Endothelial cell of umbilical vein (primary cell): ENCODE results near the gene ZNF253. TPM values are rescaled to one million over a fixed set of nuclear protein-coding genes. Genes with fewer than 3 reads are reported as not detected.
A peak's percentile ranks its signal among the peaks of the same experiment; 100 is the strongest.

Experiments used
- Bru-seq: library from RNA; stranded (reverse); fragments of 400-500 nt; gene quantifications from one replicate; lab custom pipeline; 2021; lab: Mats Ljungman, UMichigan
- BruChase-seq, 2 experiments: library from RNA; stranded (reverse); fragments of 400-500 nt; gene quantifications; one replicate each; lab custom pipeline; 2021; lab: Mats Ljungman, UMichigan
- BruUV-seq: library from RNA; stranded (reverse); fragments of 400-500 nt; replicated peaks from 2 replicates; lab custom pipeline; 2021; lab: Mats Ljungman, UMichigan
- CTCF ChIA-PET: fragments of 300-600, 350-600 bp; sonication (Branson Sonifier 250); formaldehyde crosslinking; loops from one replicate; lab custom pipeline; 2021; ENCODE audit warnings: antibody characterized with exemption, inconsistent platforms; lab: Charles Lee
- POLR2A ChIA-PET: fragments of 300-600, 350-600 bp; sonication (Branson Sonifier 250); formaldehyde crosslinking; loops from one replicate; lab custom pipeline; 2021; ENCODE audit warnings: antibody characterized with exemption, inconsistent platforms; lab: Charles Lee
- DNase-seq: peaks from one replicate; pipeline ENCODE4 v3.0.0-alpha.2; 2011; ENCODE audit warnings: low read depth, low spot score
- FAIRE-seq: peaks from 2 replicates; lab custom pipeline; 2011; peaks lifted over from hg19 to GRCh38; lab: Jason Lieb, UNC
- H2AFZ ChIP-seq: 2 replicates; pipeline ENCODE4 v1.6.0; 2012; ENCODE audit warnings: low read depth, low read length, control low read depth, inconsistent platforms
- H3K27ac ChIP-seq: 2 replicates; pipeline ENCODE4 v1.5.1; 2011; ENCODE audit warnings: low read depth, mild to moderate bottlenecking, control low read depth, low read length, moderate library complexity; ENCODE audit not compliant: insufficient read depth
- H3K27me3 ChIP-seq, 2 experiments: 2 replicates each; pipeline versions ENCODE4 v1.6.0 to v1.6.1; 2011; ENCODE audit warnings: low read length in 2 of 2, mixed read lengths in 1 of 2; ENCODE audit not compliant: control insufficient read depth in 2 of 2, insufficient read depth in 2 of 2
- H3K36me3 ChIP-seq, 2 experiments: 2 replicates in 1 of 2; 3 replicates in 1 of 2; pipeline ENCODE4 v1.5.1; 2011; ENCODE audit warnings: low read length in 2 of 2, mild to moderate bottlenecking in 1 of 2, moderate library complexity in 1 of 2; ENCODE audit not compliant: control insufficient read depth in 2 of 2, insufficient read depth in 2 of 2; ENCODE audit errors: extremely low read depth in 1 of 2
- H3K4me1 ChIP-seq: 3 replicates; pipeline ENCODE4 v1.5.1; 2011; ENCODE audit warnings: mild to moderate bottlenecking, low read length; ENCODE audit not compliant: control insufficient read depth, insufficient read depth; ENCODE audit errors: extremely low read depth
- H3K4me2 ChIP-seq: 2 replicates; pipeline ENCODE4 v1.6.1; 2011; ENCODE audit warnings: low read length, control low read depth, mixed read lengths; ENCODE audit not compliant: insufficient read depth
- H3K4me3 ChIP-seq, 3 experiments: fragments of 200-600 bp in 1 of 3; sonication (generic), shearing (Covaris generic) in 1 of 3; replicated peaks in 1 of 3; 2 replicates each; pipeline ENCODE4 v1.5.1; 2011 to 2016; ENCODE audit warnings: control low read depth in 3 of 3, low read length in 3 of 3, mild to moderate bottlenecking in 2 of 3, inconsistent platforms in 1 of 3, low read depth in 1 of 3, moderate library complexity in 1 of 3; ENCODE audit not compliant: insufficient read depth in 1 of 3
- H3K79me2 ChIP-seq: 2 replicates; pipeline ENCODE4 v1.6.0; 2012; ENCODE audit warnings: low read length, inconsistent platforms; ENCODE audit not compliant: control insufficient read depth, insufficient read depth
- H3K9ac ChIP-seq: replicated peaks from 2 replicates; pipeline ENCODE3; 2011; ENCODE audit warnings: low read length, control low read depth; ENCODE audit not compliant: insufficient read depth; ENCODE audit errors: extremely low read depth
- H3K9me1 ChIP-seq: replicated peaks from 3 replicates; pipeline ENCODE4 v1.6.0; 2011; ENCODE audit warnings: mild to moderate bottlenecking, low read length; ENCODE audit not compliant: control insufficient read depth, insufficient read depth; ENCODE audit errors: extremely low read depth
- H3K9me3 ChIP-seq: replicated peaks from 2 replicates; pipeline ENCODE4 v1.5.1; 2012; ENCODE audit warnings: low read length, inconsistent platforms; ENCODE audit not compliant: control insufficient read depth, insufficient read depth
- H4K20me1 ChIP-seq: replicated peaks from 2 replicates; pipeline ENCODE3; 2011; ENCODE audit warnings: mild to moderate bottlenecking, low read length; ENCODE audit not compliant: control insufficient read depth, insufficient read depth; ENCODE audit errors: extremely low read depth
- EZH2 ChIP-seq: IDR thresholded peaks from 2 replicates; pipeline ENCODE4 v1.6.1; 2012; ENCODE audit warnings: borderline replicate concordance, low read depth, mild to moderate bottlenecking, moderate library complexity, low read length, inconsistent platforms; ENCODE audit not compliant: severe bottlenecking
- FOS ChIP-seq: IDR thresholded peaks from 2 replicates; pipeline ENCODE4 v1.6.1; 2011; ENCODE audit warnings: mild to moderate bottlenecking, low read length, moderate library complexity, borderline replicate concordance; ENCODE audit not compliant: insufficient read depth
- GATA2 ChIP-seq: IDR thresholded peaks from 2 replicates; pipeline ENCODE4 v1.7.0; 2011; ENCODE audit warnings: low read depth, mild to moderate bottlenecking, moderate library complexity, mixed read lengths, low read length; ENCODE audit not compliant: insufficient read length, insufficient read depth
- JUN ChIP-seq: IDR thresholded peaks from 2 replicates; pipeline ENCODE4 v1.6.1; 2011; ENCODE audit warnings: borderline replicate concordance, low read depth; ENCODE audit not compliant: insufficient read length, insufficient read depth
- MAX ChIP-seq: IDR thresholded peaks from 2 replicates; pipeline ENCODE4 v1.6.1; 2011; ENCODE audit not compliant: insufficient read depth, insufficient read length
- MYC ChIP-seq: IDR thresholded peaks from one replicate; pipeline ENCODE4 v1.6.1; 2011; ENCODE audit warnings: mild to moderate bottlenecking, low read depth, low read length
- POLR2A ChIP-seq: IDR thresholded peaks from 2 replicates; pipeline ENCODE4 v1.6.1; 2012; ENCODE audit warnings: low read depth, mild to moderate bottlenecking, control low read depth, low read length
- POLR2AphosphoS5 ChIP-seq: IDR thresholded peaks from 2 replicates; pipeline ENCODE4 v1.6.1; 2012; ENCODE audit warnings: low read depth, mild to moderate bottlenecking, control low read depth, low read length, moderate library complexity; ENCODE audit not compliant: insufficient read depth
- dilution Hi-C: fragments of 300-500 bp; cut with MboI; formaldehyde crosslinking; loops from one replicate; pipeline ENCODE4 v1.15.0; 2019; ENCODE audit warnings: low sequenced_read_pairs; ENCODE audit not compliant: extremely low pct_ligation_motif_present
- intact Hi-C: fragments of 100-400 bp; cut with micrococcal nuclease; formaldehyde crosslinking; loops from one replicate; pipeline ENCODE4 v1.10.0; 2022
- long read RNA-seq: library from polyadenylated mRNA; stranded (forward); transcript quantifications from one replicate; pipeline ENCODE4 v2.0.0, GENCODE V29; 2021
- polyA minus RNA-seq, 3 experiments: library from RNA; depleted of rRNA, polyadenylated mRNA; stranded (reverse); fragments of >200 nt; gene quantifications; 1 replicate in 1 of 3; 2 replicates in 2 of 3; pipeline ENCODE4 v1.2.3, GENCODE V29; 2011
- polyA plus RNA-seq, 4 experiments: library from polyadenylated mRNA; depleted of rRNA in 3 of 4; stranded (reverse) in 3 of 4; unstranded in 1 of 4; fragments of >200 nt; gene quantifications; 2 replicates each; pipeline versions ENCODE4 v1.2.1 to v1.2.3, GENCODE V29; 2011 to 2012; ENCODE audit warnings: missing spikeins in 1 of 4
- total RNA-seq: library from RNA; stranded (reverse); gene quantifications from 2 replicates; pipeline ENCODE4 v1.2.3, GENCODE V29; 2021
- TF ChIP-seq, protein P1 (sequence below), 2 donors: IDR thresholded peaks; 1 replicate in 1 of 2; 2 replicates in 1 of 2; pipeline ENCODE4 v1.5.1; 2011; ENCODE audit warnings: low read length in 2 of 2, mild to moderate bottlenecking in 2 of 2, moderate library complexity in 2 of 2, control low read depth in 1 of 2, inconsistent platforms in 1 of 2, low read depth in 1 of 2; ENCODE audit not compliant: insufficient read depth in 1 of 2; ENCODE audit errors: extremely low read depth in 1 of 2

The ZNF253 gene
- total RNA-seq, result 3.9 and 8.4 TPM in 2 replicates
- 0.64 and 0.86 TPM in 2 replicates for polyA plus RNA-seq
- 1.3 TPM in 2 replicates for polyA plus RNA-seq (2011; cell fraction: cytosol; rRNA removed)
- polyA plus RNA-seq (2011; cell fraction: nucleus; rRNA removed), result 2.7 and 3.0 TPM in 2 replicates
- 0.64 and 0.74 TPM in 2 replicates for polyA plus RNA-seq (2012)
- polyA minus RNA-seq, result 1.3 and 1.9 TPM in 2 replicates
- not detected for polyA minus RNA-seq (2011; cell fraction: cytosol; rRNA and poly(A)+ RNA removed)
- polyA minus RNA-seq (2011; cell fraction: nucleus; rRNA and poly(A)+ RNA removed), result 2.7 and 4.3 TPM in 2 replicates
- Bru-seq, nascent RNA, result percentile 78 among the genes with signal in this experiment
- percentile 57 among the genes with signal in this experiment for BruChase-seq, experiment 1, labeled RNA remaining after a 6-hour chase
- percentile 60 among the genes with signal in this experiment for BruChase-seq, experiment 2, labeled RNA remaining after a 2-hour chase
- long read RNA-seq, transcript ZNF253-203 (4 exons, 3,519 nt), result major isoform, 7 of 9 reads
- long read RNA-seq, partial matches to known transcripts, result 0 of 9 reads
- long read RNA-seq, other reads (novel, unspliced or antisense), result 0 of 9 reads

DNA sequence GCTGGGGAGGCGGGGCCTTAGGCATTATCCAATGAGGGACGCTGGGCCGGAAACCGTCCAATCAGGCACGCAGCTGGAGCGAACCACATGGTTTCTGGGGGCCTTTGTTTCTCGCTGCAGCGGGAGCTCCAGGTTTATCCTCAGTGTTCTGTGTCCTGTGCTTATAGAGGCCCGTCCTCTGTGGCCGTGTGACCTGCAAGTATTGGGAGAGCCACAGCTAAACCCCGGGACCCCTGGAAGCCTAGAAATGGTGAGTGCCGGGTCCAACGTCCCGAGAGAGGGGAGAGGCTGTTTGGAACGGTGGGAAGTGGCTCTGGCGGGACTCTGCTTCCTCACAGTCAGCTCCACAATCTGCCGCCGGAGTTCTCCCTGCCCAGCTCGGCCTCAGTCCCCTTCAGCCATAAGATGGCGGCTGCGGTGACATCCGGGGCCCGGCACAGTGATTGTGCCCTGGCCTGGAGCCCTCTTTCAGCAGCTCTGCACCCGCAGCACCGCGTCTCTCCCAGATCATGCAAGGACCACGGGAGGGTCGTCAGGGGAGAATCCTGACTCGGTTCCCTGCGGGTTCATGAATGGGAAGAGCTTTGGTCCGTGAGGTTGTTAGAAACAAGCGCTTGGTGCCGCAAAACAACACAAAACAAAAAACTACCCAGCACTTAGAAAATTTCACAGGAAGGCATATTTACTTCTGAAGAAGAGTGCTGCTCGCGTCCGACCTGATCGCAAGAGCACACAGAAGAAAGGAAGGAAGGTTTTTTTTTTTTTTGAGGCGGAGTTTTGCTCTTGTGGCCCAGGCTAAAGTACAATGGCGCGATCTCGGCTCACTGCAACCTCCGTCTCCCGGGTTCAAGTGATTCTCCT is at the start of gene ZNF253:
ZNF253 (plus strand) TSS at position 133 of the 861 bp plus-strand sequence; CDS start at position 248, 115 bp downstream.
- no peaks in the 10 kb centered on the region for H3K4me1 ChIP-seq
- peaks cover 11% of the 10 kb centered on the region for H3K79me2 ChIP-seq
- H3K27ac ChIP-seq, result peak within 1 kb of the TSS; percentile 60
- peak within 1 kb of the TSS; percentile 93 for H3K9ac ChIP-seq
- dilution Hi-C loops, result no loop called here
- peak within 1 kb of the TSS; percentile 100 for H2AFZ ChIP-seq
- intact Hi-C loops, result loop anchor here (2.0 to 5.0 kb wide), 4 partner anchors 35 to 203 kb away; partner anchors contain the start of genes ATP13A1, ZNF506 and ZNF93
- POLR2A ChIA-PET, result interaction anchor here (0.5 to 1.3 kb wide), 7 partner anchors 35 to 1057 kb away, joined by 3 to 9 read pairs (median 4); partner anchors contain the start of genes ZNF506, ZNF626, ZNF85 and ZNF93
- peak within 1 kb of the TSS; percentile 89 for H3K4me2 ChIP-seq
- no peaks in the 10 kb centered on the region for H3K9me1 ChIP-seq
- H3K9me3 ChIP-seq, result no peaks in the 10 kb centered on the region
- H3K27me3 ChIP-seq, result no peaks in the 10 kb centered on the region
- DNase-seq (peak; percentile 89), FAIRE-seq (peak; percentile 90)
- TSS peak; percentile 71 for BruUV-seq
- H4K20me1 ChIP-seq, result no peaks in the 10 kb centered on the region
- CTCF ChIA-PET, result interaction anchor here (1.2 kb wide), 1 partner anchor 15 kb away, joined by 4 read pairs; no protein-coding TSS in a partner anchor
- H3K36me3 ChIP-seq, result no peaks in the 10 kb centered on the region
- H3K4me3 ChIP-seq, result peak within 1 kb of the TSS; percentile 82 to 93 (median 91)
- TF ChIP-seq MYC, result no peak
- no peak for TF ChIP-seq FOS
- no peak for TF ChIP-seq GATA2
- no peak for TF ChIP-seq EZH2
- TF ChIP-seq JUN, result no peak
- peak; percentile 44 for TF ChIP-seq MAX
- TF ChIP-seq, protein P1, sequence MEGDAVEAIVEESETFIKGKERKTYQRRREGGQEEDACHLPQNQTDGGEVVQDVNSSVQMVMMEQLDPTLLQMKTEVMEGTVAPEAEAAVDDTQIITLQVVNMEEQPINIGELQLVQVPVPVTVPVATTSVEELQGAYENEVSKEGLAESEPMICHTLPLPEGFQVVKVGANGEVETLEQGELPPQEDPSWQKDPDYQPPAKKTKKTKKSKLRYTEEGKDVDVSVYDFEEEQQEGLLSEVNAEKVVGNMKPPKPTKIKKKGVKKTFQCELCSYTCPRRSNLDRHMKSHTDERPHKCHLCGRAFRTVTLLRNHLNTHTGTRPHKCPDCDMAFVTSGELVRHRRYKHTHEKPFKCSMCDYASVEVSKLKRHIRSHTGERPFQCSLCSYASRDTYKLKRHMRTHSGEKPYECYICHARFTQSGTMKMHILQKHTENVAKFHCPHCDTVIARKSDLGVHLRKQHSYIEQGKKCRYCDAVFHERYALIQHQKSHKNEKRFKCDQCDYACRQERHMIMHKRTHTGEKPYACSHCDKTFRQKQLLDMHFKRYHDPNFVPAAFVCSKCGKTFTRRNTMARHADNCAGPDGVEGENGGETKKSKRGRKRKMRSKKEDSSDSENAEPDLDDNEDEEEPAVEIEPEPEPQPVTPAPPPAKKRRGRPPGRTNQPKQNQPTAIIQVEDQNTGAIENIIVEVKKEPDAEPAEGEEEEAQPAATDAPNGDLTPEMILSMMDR (IDR thresholded peaks at IDR 0.05; ENCODE audit: extremely low read depth in 1 of 2, insufficient read depth in 1 of 2, low read depth in 1 of 2, low read length in 2 of 2), result no peak
- TF ChIP-seq POLR2A, result no peak
- TF ChIP-seq POLR2AphosphoS5, result peak; percentile 40
